Bronchial epithelial cell (primary cell): ENCODE measurements around the gene DKK3. TPM values are rescaled to one million over a fixed set of nuclear protein-coding genes. Genes with fewer than 3 reads are reported as not detected.

Experiments
- DNase-seq: peaks from one replicate; pipeline ENCODE4 v3.0.0-alpha.2; 2010; ENCODE audit warnings: low read depth
- FAIRE-seq: peaks from 2 replicates; lab custom pipeline; 2011; peaks lifted over from hg19 to GRCh38; lab: Jason Lieb, UNC
- H3K27me3 ChIP-seq: 2 replicates; pipeline ENCODE4 v1.5.1; 2011; ENCODE audit warnings: low read length; ENCODE audit not compliant: control insufficient read depth, insufficient read depth
- H3K36me3 ChIP-seq: 2 replicates; pipeline ENCODE4 v1.5.1; 2011; ENCODE audit warnings: low read length; ENCODE audit not compliant: control insufficient read depth, insufficient read depth
- H3K4me3 ChIP-seq: 2 replicates; pipeline ENCODE4 v1.5.1; 2011; ENCODE audit warnings: mild to moderate bottlenecking, low read depth, low read length, control low read depth
- CTCF ChIP-seq: IDR thresholded peaks from 2 replicates; pipeline ENCODE4 v1.5.1; 2011; ENCODE audit warnings: mild to moderate bottlenecking, moderate library complexity, low read length, control low read depth, inconsistent platforms; ENCODE audit not compliant: insufficient read depth, severe bottlenecking
- total RNA-seq: library from RNA; depleted of rRNA; stranded (reverse); fragments of >200 nt; gene quantifications from 2 replicates; pipeline ENCODE4 v1.2.1, GENCODE V29; 2014

The DKK3 gene
- total RNA-seq = 72.4 and 134 TPM in 2 replicates

GRCh38 chr11:12007769-12008737 is at the start of gene DKK3:
TSS of gene DKK3 (minus strand) at chr11:12008626. CDS start at chr11:12008582, 44 bp downstream.
- TF ChIP-seq CTCF = no peak
- FAIRE-seq (no peak), DNase-seq (peak; percentile 81)
- peak within 1 kb of the TSS; percentile 45 for H3K4me3 ChIP-seq
- H3K27me3 ChIP-seq = no peaks in the 10 kb centered on the region
- H3K36me3 ChIP-seq = no peaks in the 10 kb centered on the region

GRCh38 chr11:12057299-12057980 is 49.0 kb upstream of the DKK3 start:
- Histone ChIP-seq H3K4me3 (no peak overlapping the region), H3K36me3 (no peaks in the 10 kb centered on the region), H3K27me3 (no peaks in the 10 kb centered on the region)
- no peak for DNase-seq
- no peak for FAIRE-seq
- TF ChIP-seq CTCF = no peak

- Histone ChIP-seq H3K4me3 (no peak overlapping the region), H3K36me3 (no peaks in the 10 kb centered on the region), H3K27me3 (no peaks in the 10 kb centered on the region)
- FAIRE-seq (no peak), DNase-seq (no peak)
- no peak for TF ChIP-seq CTCF
Measured at GRCh38 chr11:12056119-12056518, 47.7 kb upstream of the DKK3 start.

GRCh38 chr11:12053606-12054361 is 45.4 kb upstream of the DKK3 start:
- no peaks in the 10 kb centered on the region for H3K27me3 ChIP-seq
- H3K36me3 ChIP-seq = no peaks in the 10 kb centered on the region
- FAIRE-seq (no peak), DNase-seq (no peak)
- no peak for TF ChIP-seq CTCF
- H3K4me3 ChIP-seq = no peak overlapping the region

GRCh38 chr11:12052676-12053605 is 44.5 kb upstream of the DKK3 start:
- Histone ChIP-seq H3K4me3 (no peak overlapping the region), H3K27me3 (no peaks in the 10 kb centered on the region), H3K36me3 (no peaks in the 10 kb centered on the region)
- DNase-seq (no peak), FAIRE-seq (no peak)
- no peak for TF ChIP-seq CTCF
